Activated T-helper 1 cell treated with Interleukin-2 at 50 U/mL for 16 hours (primary cell): ENCODE measurements around the gene CDK14.
"Not testable (repeated sequence)": the region's sequence is repeated elsewhere in the genome, so short reads cannot be mapped to it uniquely, and the experiment has no call there.

Experiments used
- DNase-seq: peaks from one replicate; pipeline ENCODE4 v3.0.0-alpha.2; 2020; ENCODE audit warnings: low read depth

The CDK14 gene

GRCh38 chr7:90721869-90722431, 125.8 kb downstream of the CDK14 start:
- no peak for DNase-seq

GRCh38 chr7:90723233-90723632, 127.1 kb downstream of the CDK14 start:
- DNase-seq: no peak

GRCh38 chr7:90723866-90724265, 127.7 kb downstream of the CDK14 start:
- DNase-seq: no peak

- no peak for DNase-seq
Measured at GRCh38 chr7:90726120-90726519, 130.0 kb downstream of the CDK14 start.

GRCh38 chr7:90726623-90727022, 130.5 kb downstream of the CDK14 start:
- no peak for DNase-seq

- no peak for DNase-seq
Measured at GRCh38 chr7:90727412-90727811, 131.3 kb downstream of the CDK14 start.

- no peak for DNase-seq
Measured at GRCh38 chr7:90728568-90728967, 132.4 kb downstream of the CDK14 start.

GRCh38 chr7:90735611-90736280, 139.6 kb downstream of the CDK14 start:
- DNase-seq: not testable (repeated sequence)

- DNase-seq: no peak
Measured at GRCh38 chr7:90736316-90736715, 140.2 kb downstream of the CDK14 start.

- DNase-seq: no peak
Measured at GRCh38 chr7:90736968-90737939, 141.1 kb downstream of the CDK14 start.

- DNase-seq: no peak
Measured at GRCh38 chr7:90738249-90738648, 142.1 kb downstream of the CDK14 start.

GRCh38 chr7:90739716-90740115, 143.6 kb downstream of the CDK14 start:
- DNase-seq: no peak

- DNase-seq: no peak
Measured at GRCh38 chr7:90740386-90740785, 144.3 kb downstream of the CDK14 start.

- no peak for DNase-seq
Measured at GRCh38 chr7:90743626-90744025, 147.5 kb downstream of the CDK14 start.

- DNase-seq: no peak
Measured at GRCh38 chr7:90747516-90747915, 151.4 kb downstream of the CDK14 start.

GRCh38 chr7:90749262-90749661, 153.1 kb downstream of the CDK14 start:
- no peak for DNase-seq

- no peak for DNase-seq
Measured at GRCh38 chr7:90749774-90750173, 153.7 kb downstream of the CDK14 start.

GRCh38 chr7:90751595-90751994, 155.5 kb downstream of the CDK14 start:
- no peak for DNase-seq

- DNase-seq: no peak
Measured at GRCh38 chr7:90752051-90752450, 155.9 kb downstream of the CDK14 start.

- DNase-seq: no peak
Measured at GRCh38 chr7:90755041-90755440, 158.9 kb downstream of the CDK14 start.

GRCh38 chr7:90756366-90756765, 160.2 kb downstream of the CDK14 start:
- no peak for DNase-seq

GRCh38 chr7:90757565-90757950, 161.4 kb downstream of the CDK14 start:
- not testable (repeated sequence) for DNase-seq
